ENCODE results near the gene PLCB1. TPM values are rescaled to one million over a fixed set of nuclear protein-coding genes. Genes with fewer than 3 reads are reported as not detected.
A peak's percentile ranks its signal among the peaks of the same experiment; 100 is the strongest.
"Not testable (repeated sequence)": the region's sequence is repeated elsewhere in the genome, so short reads cannot be mapped to it uniquely, and the experiment has no call there.

The PLCB1 gene
- total RNA-seq, 1 experiment from 2014 or later, result not detected

GRCh38 chr20:8155229-8155628 is 23.2 kb downstream of the PLCB1 start:
- no peaks in the 10 kb centered on the region for H4K20me1 ChIP-seq (ENCODE audit: insufficient read depth)
- H3K4me1 ChIP-seq (replicated peaks; ENCODE audit: insufficient read depth), result no peaks in the 10 kb centered on the region; the same call in 1 of the 2 replicates
- no peaks in the 10 kb centered on the region; the same call in 1 of the 2 replicates for H3K9me3 ChIP-seq (ENCODE audit: insufficient read depth, low read depth)
- H3K36me3 ChIP-seq (ENCODE audit: low read depth), result no peaks in the 10 kb centered on the region
- TF ChIP-seq CTCF (conservative IDR thresholded peaks at IDR 0.05) (no peak), EZH2 (IDR thresholded peaks at IDR 0.05; ENCODE audit: low read depth) (no peak)
- H3F3A ChIP-seq (ENCODE audit: insufficient read depth, low read depth), result peaks cover 7% of the 10 kb centered on the region; the same call in 1 of the 2 replicates
- peak in 1 of 2 experiments; percentile 45 for DNase-seq
- no peaks in the 10 kb centered on the region for H3K9me2 ChIP-seq (ENCODE audit: insufficient read depth)
- H3K79me2 ChIP-seq (ENCODE audit: low read depth), result no peaks in the 10 kb centered on the region
- no peak overlapping the region for H3K27ac ChIP-seq
- intact Hi-C loops (cut with micrococcal nuclease; ENCODE audit: unreplicated experiment), result no loop called here
- H3K27me3 ChIP-seq (ENCODE audit: insufficient read depth, low read depth), result no peaks in the 10 kb centered on the region
- H3K4me3 ChIP-seq, result no peak overlapping the region
- POLR2A ChIA-PET (ENCODE audit: unreplicated experiment), result no interaction called here
- no peak overlapping the region for H2AFZ ChIP-seq
- CTCF ChIA-PET, result no interaction called here
- no TSS peak for BruUV-seq (replicated peaks)
- no peak overlapping the region for H3K4me2 ChIP-seq

GRCh38 chr20:8155812-8156211 is 23.7 kb downstream of the PLCB1 start:
- POLR2A ChIA-PET (ENCODE audit: unreplicated experiment), result no interaction called here
- intact Hi-C loops (cut with micrococcal nuclease; ENCODE audit: unreplicated experiment), result no loop called here
- Histone ChIP-seq H4K20me1 (ENCODE audit: insufficient read depth) (no peaks in the 10 kb centered on the region), H3K9me2 (ENCODE audit: insufficient read depth) (no peaks in the 10 kb centered on the region), H3K4me2 (no peak overlapping the region), H3K36me3 (ENCODE audit: low read depth) (no peaks in the 10 kb centered on the region), H3K79me2 (ENCODE audit: low read depth) (no peaks in the 10 kb centered on the region), H3K4me3 (no peak overlapping the region), H3K9me3 (ENCODE audit: insufficient read depth, low read depth) (no peaks in the 10 kb centered on the region; the same call in 1 of the 2 replicates), H3F3A (ENCODE audit: insufficient read depth, low read depth) (peaks cover 7% of the 10 kb centered on the region; the same call in 1 of the 2 replicates), H3K4me1 (replicated peaks; ENCODE audit: insufficient read depth) (no peaks in the 10 kb centered on the region; the same call in 1 of the 2 replicates), H3K27ac (no peak overlapping the region), H3K27me3 (ENCODE audit: insufficient read depth, low read depth) (no peaks in the 10 kb centered on the region), H2AFZ (no peak overlapping the region)
- BruUV-seq (replicated peaks), result no TSS peak
- peak in 1 of 2 experiments; percentile 38 for DNase-seq
- no peak for TF ChIP-seq CTCF (conservative IDR thresholded peaks at IDR 0.05)
- TF ChIP-seq EZH2 (IDR thresholded peaks at IDR 0.05; ENCODE audit: low read depth), result no peak
- CTCF ChIA-PET, result no interaction called here

- ChIA-PET CTCF (no interaction called here), POLR2A (ENCODE audit: unreplicated experiment) (no interaction called here)
- H3K4me2 ChIP-seq, result no peak overlapping the region
- no TSS peak for BruUV-seq (replicated peaks)
- H2AFZ ChIP-seq, result no peak overlapping the region
- no peaks in the 10 kb centered on the region for H3K36me3 ChIP-seq (ENCODE audit: low read depth)
- H3K27ac ChIP-seq, result no peak overlapping the region
- no peaks in the 10 kb centered on the region; the same call in 1 of the 2 replicates for H3K9me3 ChIP-seq (ENCODE audit: insufficient read depth, low read depth)
- H3F3A ChIP-seq (ENCODE audit: insufficient read depth, low read depth), result peaks cover 7% of the 10 kb centered on the region; the same call in 1 of the 2 replicates
- no peak for TF ChIP-seq CTCF (conservative IDR thresholded peaks at IDR 0.05)
- no peak for TF ChIP-seq EZH2 (IDR thresholded peaks at IDR 0.05; ENCODE audit: low read depth)
- H3K27me3 ChIP-seq (ENCODE audit: insufficient read depth, low read depth), result no peaks in the 10 kb centered on the region; the same call in 1 of the 2 replicates
- H3K79me2 ChIP-seq (ENCODE audit: low read depth), result no peaks in the 10 kb centered on the region
- H3K4me1 ChIP-seq (replicated peaks; ENCODE audit: insufficient read depth), result no peaks in the 10 kb centered on the region; the same call in 1 of the 2 replicates
- H3K9me2 ChIP-seq (ENCODE audit: insufficient read depth), result no peaks in the 10 kb centered on the region
- intact Hi-C loops (cut with micrococcal nuclease; ENCODE audit: unreplicated experiment), result no loop called here
- H3K4me3 ChIP-seq, result no peak overlapping the region
- peak in 1 of 2 experiments; percentile 81 for DNase-seq
- no peaks in the 10 kb centered on the region for H4K20me1 ChIP-seq (ENCODE audit: insufficient read depth)
These were observed 24.4 kb downstream of the PLCB1 start for GRCh38 chr20:8156235-8157079.

GRCh38 chr20:8159217-8159616 is 27.2 kb downstream of the PLCB1 start:
- H4K20me1 ChIP-seq (ENCODE audit: insufficient read depth); CTCF ChIA-PET; intact Hi-C loops (cut with micrococcal nuclease; ENCODE audit: unreplicated experiment); POLR2A ChIA-PET (ENCODE audit: unreplicated experiment); H3K27ac ChIP-seq; H3K9me2 ChIP-seq (ENCODE audit: insufficient read depth); H3F3A ChIP-seq (ENCODE audit: insufficient read depth, low read depth); H3K4me2 ChIP-seq; H3K36me3 ChIP-seq (ENCODE audit: low read depth); H3K4me1 ChIP-seq (replicated peaks; ENCODE audit: insufficient read depth); H3K9me3 ChIP-seq (ENCODE audit: insufficient read depth, low read depth); H3K4me3 ChIP-seq; H3K79me2 ChIP-seq (ENCODE audit: low read depth); BruUV-seq (replicated peaks); DNase-seq; H2AFZ ChIP-seq; H3K27me3 ChIP-seq (ENCODE audit: insufficient read depth, low read depth): not testable (repeated sequence)

Data from PC-9 (cell line).